ENCODE results near the gene ABLIM1. TPM values are rescaled to one million over a fixed set of nuclear protein-coding genes. Genes with fewer than 3 reads are reported as not detected.

ABLIM1 gene
- total and polyA plus RNA-seq, 2 of the 4 experiments (the other 2 are of a cell fraction) = 7.7 to 9.9 TPM

- no peak overlapping the region for H2BK5ac ChIP-seq (ENCODE audit: low read depth, low read length, poor library complexity, severe bottlenecking)
- peaks cover 14% of the 10 kb centered on the region for H3K27me3 ChIP-seq (ENCODE audit: control insufficient read depth, insufficient read depth, low read length)
- no peak overlapping the region for H3K4me2 ChIP-seq (ENCODE audit: low read depth, low read length)
- no peak overlapping the region for H4K5ac ChIP-seq (ENCODE audit: low read depth, low read length)
- H3K56ac ChIP-seq (ENCODE audit: extremely low read depth, insufficient read depth, low read length) = no peak overlapping the region
- H3K4ac ChIP-seq (ENCODE audit: low read depth, low read length) = no peak overlapping the region
- ATAC-seq (ENCODE audit: low read depth) = peak; percentile 30
- TF ChIP-seq MXI1 (IDR thresholded peaks at IDR 0.05; ENCODE audit: borderline replicate concordance, low read depth, low read length) (no peak), SMC3 (IDR thresholded peaks at IDR 0.05; ENCODE audit: low read depth, low read length) (no peak), MAFK (IDR thresholded peaks at IDR 0.05; ENCODE audit: low read depth, low read length) (no peak), CHD1 (IDR thresholded peaks at IDR 0.05; ENCODE audit: low read depth, low read length) (no peak), USF2 (IDR thresholded peaks at IDR 0.05; ENCODE audit: low read depth, low read length) (no peak), ELK1 (IDR thresholded peaks at IDR 0.05; ENCODE audit: borderline replicate concordance, low read depth, low read length) (no peak), FOS (IDR thresholded peaks at IDR 0.05; ENCODE audit: low read depth, low read length) (no peak), BHLHE40 (IDR thresholded peaks at IDR 0.05; ENCODE audit: low read depth, low read length) (no peak), CEBPB (IDR thresholded peaks at IDR 0.05; ENCODE audit: low read depth, low read length) (no peak), NFE2L2 (IDR thresholded peaks at IDR 0.05; ENCODE audit: low read depth, low read length) (no peak), RCOR1 (IDR thresholded peaks at IDR 0.05; ENCODE audit: insufficient replicate concordance, low read length) (no peak), MAZ (IDR thresholded peaks at IDR 0.05; ENCODE audit: borderline replicate concordance, low read depth, low read length) (no peak), RAD21 (IDR thresholded peaks at IDR 0.05; ENCODE audit: low read length) (no peak), POLR2A (IDR thresholded peaks at IDR 0.05; ENCODE audit: low read depth, low read length) (no peak)
- H4K91ac ChIP-seq (ENCODE audit: insufficient read depth, low read depth, low read length) = no peak overlapping the region
- no peak overlapping the region for H2AK5ac ChIP-seq (ENCODE audit: low read depth, low read length)
- H2BK15ac ChIP-seq (ENCODE audit: low read depth, low read length) = no peak overlapping the region
- H3K9me3 ChIP-seq (ENCODE audit: control insufficient read depth, insufficient read depth, low read length) = no peaks in the 10 kb centered on the region
- no peak overlapping the region for H4K8ac ChIP-seq (ENCODE audit: low read depth in 2 of 2, low read length in 2 of 2)
- H2AK9ac ChIP-seq (replicated peaks; ENCODE audit: low read depth, low read length, poor library complexity) = no peak overlapping the region
- no peak overlapping the region for H2AFZ ChIP-seq (replicated peaks; ENCODE audit: low read length, poor library complexity)
- CTCF ChIA-PET = interaction anchor here (0.5 to 4.0 kb wide), 2 partner anchors 128 to 1935 kb away, joined by 8 to 17 read pairs; no protein-coding TSS in a partner anchor
- no peak overlapping the region for H2BK120ac ChIP-seq (ENCODE audit: low read depth, low read length)
- no CpG with 5 or more reads among the region's 4 CpGs for WGBS, 2 experiments (ENCODE audit: extremely low coverage in 2 of 2, insufficient read length in 1 of 2)
- no peak overlapping the region for H3K23ac ChIP-seq (ENCODE audit: low read depth, low read length)
- H3K14ac ChIP-seq (replicated peaks; ENCODE audit: low read depth, low read length) = no peak overlapping the region
- dilution Hi-C loops (cut with HindIII; ENCODE audit: low sequenced_read_pairs, unreplicated experiment) = no loop called here
- no TSS peak for BruUV-seq (replicated peaks)
- H3K18ac ChIP-seq (ENCODE audit: low read depth, low read length) = no peak overlapping the region; the same call in 1 of the 2 replicates
- in situ Hi-C loops (cut with MboI; ENCODE audit: low sequenced_read_pairs) = no loop called here
- peak; percentile 1 for DNase-seq
- H3K79me1 ChIP-seq (ENCODE audit: low read depth in 1 of 2, low read length in 2 of 2) = no peaks in the 10 kb centered on the region
- H3K4me3 ChIP-seq (ENCODE audit: insufficient read depth, low read depth, low read length) = no peak overlapping the region
- intact Hi-C loops (cut with micrococcal nuclease) = no loop called here
- no peaks in the 10 kb centered on the region for H4K20me1 ChIP-seq (ENCODE audit: insufficient read depth, low read length)
- POLR2A ChIA-PET (ENCODE audit: unreplicated experiment) = interaction anchor here (0.5 kb wide), 1 partner anchor 1386 kb away, joined by 3 read pairs; no protein-coding TSS in a partner anchor
- H3K27ac ChIP-seq (ENCODE audit: insufficient read depth, low read length) = no peak overlapping the region
- H3K9me1 ChIP-seq (ENCODE audit: insufficient read depth, low read length) = 0 out of 2 replicates have a peak, but pooled peaks cover 2% of the 10 kb centered on the region
- no peaks in the 10 kb centered on the region for H3K36me3 ChIP-seq (ENCODE audit: control insufficient read depth, insufficient read depth, low read length)
- no peak overlapping the region for H3K9ac ChIP-seq (ENCODE audit: low read depth, low read length)
- H3K4me1 ChIP-seq (ENCODE audit: control insufficient read depth, insufficient read depth, low read length) = peaks cover 4% of the 10 kb centered on the region; the same call in 1 of the 2 replicates
- H2BK20ac ChIP-seq (ENCODE audit: low read depth, low read length) = peak overlapping the region; percentile 24; the same call in 1 of the 2 replicates
Measured at GRCh38 chr10:114431414-114432135, 226.5 kb downstream of the ABLIM1 start.

All from IMR-90 (cell line).